Fibroblast of the aortic adventitia (primary cell): Measurements from ENCODE around the gene ZNF652. TPM values are rescaled to one million over a fixed set of nuclear protein-coding genes. Genes with fewer than 3 reads are reported as not detected.

ENCODE experiments used
- DNase-seq: peaks from one replicate; pipeline ENCODE4 v3.0.0-alpha.2; 2010; ENCODE audit warnings: low read depth
- H3K4me3 ChIP-seq: 2 replicates; pipeline ENCODE4 v1.5.1; 2011; ENCODE audit warnings: low read depth, mild to moderate bottlenecking, control low read depth, low read length, moderate library complexity
- small RNA-seq: library from RNA; depleted of rRNA; stranded (forward); fragments of <200 nt; gene quantifications from one replicate; pipeline ENCODE3, GENCODE V24; 2012
- total RNA-seq: library from RNA; depleted of rRNA; stranded (reverse); fragments of >200 nt; gene quantifications from 2 replicates; pipeline ENCODE4 v1.2.3, GENCODE V29; 2012; ENCODE audit warnings: low replicate concordance
- TF ChIP-seq, protein P1 (sequence below): IDR thresholded peaks from 2 replicates; pipeline ENCODE4 v1.5.1; 2011; ENCODE audit warnings: mild to moderate bottlenecking, low read length, control low read depth, inconsistent platforms; ENCODE audit not compliant: insufficient read depth

The ZNF652 gene
- total RNA-seq, 1 donor, result 25.6 TPM

DNA sequence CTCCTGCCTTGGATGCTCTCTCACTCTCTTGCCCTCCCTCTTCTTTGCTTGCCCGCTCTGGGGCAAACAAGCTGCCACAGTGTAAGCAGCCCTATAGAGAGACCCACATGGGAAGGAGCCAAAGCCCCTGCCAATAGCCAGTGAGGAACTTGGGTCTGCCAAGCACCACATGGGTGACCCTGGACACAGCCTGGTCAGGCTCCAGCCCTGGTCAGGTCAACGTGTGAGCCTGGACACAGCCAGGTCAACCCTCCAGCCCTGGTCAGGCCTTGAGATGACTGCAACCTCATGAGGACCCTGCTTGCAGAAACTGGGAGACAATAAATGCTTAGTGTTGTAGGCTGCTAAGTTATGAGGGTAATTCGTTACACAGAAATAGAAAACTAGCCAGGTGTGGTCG, 117.2 kb downstream of the ZNF652 start:
- H3K4me3 ChIP-seq, result no peak overlapping the region
- TF ChIP-seq, protein P1, sequence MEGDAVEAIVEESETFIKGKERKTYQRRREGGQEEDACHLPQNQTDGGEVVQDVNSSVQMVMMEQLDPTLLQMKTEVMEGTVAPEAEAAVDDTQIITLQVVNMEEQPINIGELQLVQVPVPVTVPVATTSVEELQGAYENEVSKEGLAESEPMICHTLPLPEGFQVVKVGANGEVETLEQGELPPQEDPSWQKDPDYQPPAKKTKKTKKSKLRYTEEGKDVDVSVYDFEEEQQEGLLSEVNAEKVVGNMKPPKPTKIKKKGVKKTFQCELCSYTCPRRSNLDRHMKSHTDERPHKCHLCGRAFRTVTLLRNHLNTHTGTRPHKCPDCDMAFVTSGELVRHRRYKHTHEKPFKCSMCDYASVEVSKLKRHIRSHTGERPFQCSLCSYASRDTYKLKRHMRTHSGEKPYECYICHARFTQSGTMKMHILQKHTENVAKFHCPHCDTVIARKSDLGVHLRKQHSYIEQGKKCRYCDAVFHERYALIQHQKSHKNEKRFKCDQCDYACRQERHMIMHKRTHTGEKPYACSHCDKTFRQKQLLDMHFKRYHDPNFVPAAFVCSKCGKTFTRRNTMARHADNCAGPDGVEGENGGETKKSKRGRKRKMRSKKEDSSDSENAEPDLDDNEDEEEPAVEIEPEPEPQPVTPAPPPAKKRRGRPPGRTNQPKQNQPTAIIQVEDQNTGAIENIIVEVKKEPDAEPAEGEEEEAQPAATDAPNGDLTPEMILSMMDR, result no peak
- no peak for DNase-seq

Small RNA genes within 50 kb of the gene (small RNA-seq; reads per million reads assigned to genes)
- not detected for gene MIR6129

Other genes starting within 250 kb of the ZNF652 start
- 0.45 TPM in 1 of 2 replicates, not detected in the other for gene B4GALNT2, start 229.5 kb downstream of the ZNF652 start, total RNA-seq
- gene GNGT2, start 151.7 kb downstream of the ZNF652 start, total RNA-seq, result 0.45 TPM in 1 of 2 replicates, not detected in the other
- gene ABI3, start 151.5 kb downstream of the ZNF652 start, total RNA-seq, result 0.18 TPM in 1 of 2 replicates, not detected in the other
- gene PHOSPHO1, start 131.5 kb downstream of the ZNF652 start, total RNA-seq, result 0.09 TPM in 1 of 2 replicates, not detected in the other
- 48.3 and 103 TPM in 2 replicates for gene PHB1, start 52.6 kb upstream of the ZNF652 start, total RNA-seq
- gene NGFR, start 133.0 kb upstream of the ZNF652 start, total RNA-seq, result 3.3 TPM in 1 of 2 replicates, not detected in the other
- gene NXPH3, start 213.6 kb upstream of the ZNF652 start, total RNA-seq, result 1.4 and 1.9 TPM in 2 replicates